NCI-H460 (cell line): ENCODE measurements around the gene CUL3. TPM values are rescaled to one million over a fixed set of nuclear protein-coding genes. Genes with fewer than 3 reads are reported as not detected.

ENCODE experiments used
- DNase-seq: peaks from one replicate; pipeline ENCODE4 v3.0.0-alpha.2; 2016; ENCODE audit warnings: low read depth; ENCODE audit errors: extremely low read depth
- total RNA-seq: library from RNA; depleted of rRNA; stranded (reverse); fragments of >200 nt; shearing (Covaris generic); gene quantifications from 2 replicates; pipeline ENCODE4 v1.2.3, GENCODE V29; 2014

Gene CUL3
- total RNA-seq, 1 experiment from 2014 or later: 81.3 TPM

DNA sequence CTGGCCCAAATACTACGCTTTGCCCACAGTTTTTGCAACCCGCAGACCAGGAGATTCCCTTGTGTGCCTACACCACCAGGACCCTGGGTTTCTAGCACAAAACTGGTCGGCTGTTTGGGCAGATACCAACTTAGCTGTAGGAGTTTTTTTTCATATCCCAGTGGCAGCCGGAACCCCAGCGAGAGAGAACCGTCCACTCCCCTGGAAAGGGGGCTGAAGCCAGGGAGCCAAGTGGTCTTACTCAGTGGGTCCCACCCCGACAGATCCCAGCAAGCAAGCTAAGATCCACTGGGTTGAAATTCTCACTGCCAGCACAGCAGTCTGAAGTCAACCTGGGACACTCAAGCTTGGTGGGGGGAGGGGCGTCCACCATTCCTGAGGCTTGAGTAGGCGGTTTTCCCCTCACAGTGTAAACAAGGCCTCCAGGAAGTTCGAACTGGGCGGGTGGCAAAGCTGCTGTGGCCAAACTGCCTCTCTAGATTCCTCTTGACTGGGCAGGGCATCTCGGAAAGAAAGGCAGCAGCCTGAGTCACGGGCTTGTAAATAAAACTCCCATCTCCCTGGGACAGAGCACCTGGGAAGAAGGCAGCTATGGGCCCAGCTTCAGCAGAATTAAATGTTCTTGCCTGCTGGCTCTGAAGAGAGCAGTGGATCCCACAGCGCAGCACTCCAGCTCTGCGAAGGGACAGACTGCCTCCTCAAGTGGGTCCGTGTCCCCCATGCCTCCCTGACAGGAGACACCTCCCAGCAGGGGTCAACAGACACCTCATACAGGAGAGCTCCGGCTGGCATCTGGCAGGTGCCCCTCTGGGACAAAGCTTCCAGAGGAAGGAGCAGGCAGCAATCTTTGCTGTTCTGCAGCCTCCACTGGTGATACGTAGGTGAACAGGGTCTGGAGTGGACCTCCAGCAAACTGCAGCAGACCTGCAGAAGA, 99.8 kb downstream of the CUL3 start:
- peak; percentile 91 for DNase-seq

DNA sequence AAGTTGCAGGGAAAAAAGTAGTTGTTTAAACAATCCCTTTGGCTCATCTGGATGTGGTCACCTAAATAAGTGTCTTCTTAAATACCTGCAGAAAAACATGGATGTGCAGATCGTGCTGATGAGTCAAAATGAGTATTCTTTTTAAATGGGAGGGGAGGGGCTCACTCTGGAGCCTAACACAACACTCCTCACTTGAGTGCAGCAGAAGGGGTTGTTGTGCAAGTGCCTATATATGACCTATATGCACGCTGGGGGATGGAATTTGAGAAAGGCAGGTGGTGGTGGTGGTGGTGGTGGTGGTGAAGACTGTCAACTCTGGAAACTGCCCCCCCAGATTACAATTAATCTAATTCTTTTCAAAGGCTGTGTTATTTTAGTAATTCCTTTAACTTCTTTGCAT, 105.3 kb downstream of the CUL3 start:
- DNase-seq: no peak

DNA sequence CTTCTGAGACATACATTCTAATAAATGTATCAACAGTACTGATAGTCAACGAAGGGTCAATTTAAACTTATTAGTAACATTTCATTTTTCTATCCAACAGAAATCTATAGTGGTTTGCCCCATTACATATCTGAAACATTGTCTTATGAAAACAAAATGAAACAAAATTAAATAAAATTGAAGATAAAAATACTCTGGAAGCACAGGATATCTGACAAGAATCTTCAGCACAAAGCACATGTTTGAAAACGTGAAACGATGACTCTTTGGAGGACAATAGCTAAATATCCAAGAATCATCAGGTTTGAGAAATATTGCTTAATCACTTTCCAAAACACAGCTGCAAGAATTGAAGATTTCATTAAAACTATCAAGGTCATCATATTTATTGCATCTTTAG, 112.3 kb downstream of the CUL3 start:
- no peak for DNase-seq

DNA sequence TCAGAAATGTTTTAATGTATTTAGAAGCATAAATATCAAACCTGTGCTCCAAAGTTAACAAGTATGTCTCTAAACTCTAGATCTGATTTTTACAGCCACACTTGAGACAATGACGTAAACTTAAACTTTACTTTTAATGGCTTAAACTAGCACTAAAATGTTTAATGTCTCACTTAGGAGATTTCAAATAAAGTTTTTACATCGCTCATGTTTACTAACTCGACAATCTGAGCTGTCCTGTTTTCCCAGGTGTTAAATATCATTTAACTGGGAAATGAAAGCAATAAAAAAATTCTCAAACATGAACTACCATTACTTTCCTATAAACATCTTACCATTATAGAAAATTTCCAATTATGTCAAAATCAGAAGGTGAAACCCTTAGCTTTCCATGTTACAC, 113.0 kb downstream of the CUL3 start:
- no peak for DNase-seq

DNA sequence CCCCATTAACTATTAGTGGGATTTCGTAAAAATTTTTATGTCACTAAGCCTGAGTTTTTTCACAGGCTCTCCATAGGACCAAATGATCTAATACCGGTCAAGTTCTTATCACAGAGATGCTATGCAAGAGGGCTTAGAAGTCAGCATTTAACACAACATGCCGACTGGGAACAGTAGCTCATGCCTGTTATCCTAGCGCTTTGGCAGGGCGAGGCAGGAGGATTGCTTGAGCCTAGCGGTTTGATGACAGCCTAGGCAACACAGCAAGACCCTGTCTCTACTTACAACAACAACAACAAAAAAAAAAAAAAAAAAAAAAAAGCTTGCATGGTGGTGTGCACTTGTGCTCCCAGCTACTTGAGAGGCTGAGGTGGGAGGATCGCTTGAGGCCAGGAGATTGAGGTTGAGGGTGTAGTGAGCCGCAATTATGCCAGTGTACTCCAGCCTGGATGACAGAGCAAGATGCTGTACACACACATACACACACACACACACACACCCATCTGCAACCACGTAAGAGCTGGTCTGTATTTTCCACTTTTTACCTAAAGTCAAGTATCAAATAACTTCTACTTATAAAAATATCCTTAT, 115.7 kb downstream of the CUL3 start:
- DNase-seq: no peak

DNA sequence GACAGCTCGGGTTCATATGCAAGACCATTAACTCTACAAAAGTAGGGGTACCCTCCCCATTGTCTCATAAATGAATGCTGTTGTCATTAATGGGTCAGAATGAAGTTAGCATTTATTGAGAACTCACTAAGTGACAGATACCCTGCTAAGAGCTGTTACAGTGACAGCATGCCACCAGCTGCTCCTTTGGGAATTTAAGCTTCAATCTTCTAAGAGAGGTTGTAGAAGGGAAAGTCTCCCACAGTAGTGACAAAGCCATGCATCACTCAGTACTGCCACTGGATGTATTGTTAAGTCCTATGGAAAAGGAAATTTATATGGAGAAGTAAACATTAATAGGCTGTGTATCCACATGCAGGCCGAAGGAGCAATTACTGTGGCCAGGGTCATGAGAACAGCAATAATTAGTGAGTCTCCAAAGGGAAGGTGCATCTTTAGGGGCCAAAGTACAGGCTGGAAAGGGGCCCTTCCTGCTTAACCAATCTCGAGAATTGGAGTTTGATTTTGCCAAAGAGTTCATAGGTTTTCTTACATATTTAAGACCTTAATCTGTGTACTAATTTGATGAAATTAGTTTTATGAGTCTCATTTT, 118.8 kb downstream of the CUL3 start:
- no peak for DNase-seq

DNA sequence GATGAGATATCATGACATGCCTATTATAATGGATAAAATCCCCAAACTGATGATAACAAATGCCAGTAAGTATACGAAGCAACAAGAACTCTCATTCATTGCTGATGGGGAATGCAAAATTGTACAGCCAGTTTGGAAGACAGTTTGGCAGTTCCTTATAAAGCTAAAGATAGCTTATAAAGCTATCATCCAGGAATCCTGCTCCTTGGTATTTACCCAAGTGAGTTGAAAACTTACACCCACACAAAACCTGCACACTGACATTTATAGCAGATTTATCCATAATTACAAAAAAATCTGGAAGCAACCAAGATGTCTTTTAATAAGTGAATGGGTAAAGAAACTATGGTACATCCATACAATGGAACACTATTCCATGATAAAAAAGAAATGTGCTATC, 123.8 kb downstream of the CUL3 start:
- no peak for DNase-seq

DNA sequence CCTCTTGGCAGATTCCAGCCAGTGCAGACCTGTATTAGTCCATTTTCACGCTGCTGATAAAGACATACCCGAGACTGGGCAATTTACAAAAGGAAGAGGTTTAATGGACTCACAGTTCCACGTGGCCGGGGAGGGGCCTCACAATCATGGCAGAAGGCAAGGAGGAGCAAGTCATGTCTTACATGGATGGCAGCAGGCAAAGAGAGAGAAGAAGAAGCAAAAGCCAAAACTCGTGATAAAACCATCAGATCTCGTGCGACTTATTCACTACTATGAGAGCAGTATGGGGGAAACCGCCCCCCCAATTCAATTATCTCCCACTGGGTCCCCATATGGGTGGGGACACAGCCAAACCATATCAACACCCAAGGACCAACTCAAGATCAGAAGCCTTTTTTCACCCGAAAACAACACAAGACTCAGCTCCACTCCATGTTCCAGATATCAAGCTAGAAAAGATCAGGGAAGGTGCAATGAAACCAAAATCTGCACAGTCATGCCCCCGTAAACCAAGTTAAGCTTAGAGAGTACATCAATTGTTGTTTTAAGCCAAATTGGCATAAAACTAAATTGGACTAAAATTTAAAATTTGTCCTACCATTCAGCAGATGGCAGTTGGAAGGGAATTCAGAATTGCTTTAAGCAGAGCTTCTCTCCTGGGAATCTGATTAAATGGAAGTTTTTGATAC, 127.6 kb downstream of the CUL3 start:
- DNase-seq: no peak

DNA sequence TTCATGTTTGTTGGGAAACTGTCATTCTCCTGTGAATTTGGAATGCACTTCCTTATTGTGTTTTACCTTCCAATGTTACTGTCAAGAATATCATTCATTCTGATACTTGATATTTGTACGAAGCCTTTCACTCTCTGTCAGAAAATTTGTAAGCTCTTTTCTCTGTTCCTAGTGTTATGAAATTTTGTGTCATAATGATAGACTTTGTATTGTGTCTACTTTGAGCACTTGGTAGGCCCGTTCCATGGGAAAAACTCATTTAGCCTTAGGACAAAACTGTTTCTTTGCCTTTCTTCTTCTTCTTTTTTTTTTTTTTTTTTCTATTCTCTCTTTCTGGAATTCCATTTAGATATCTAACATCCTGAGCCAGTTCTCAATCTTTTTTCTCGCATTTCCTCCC, 131.3 kb downstream of the CUL3 start:
- DNase-seq: no peak

DNA sequence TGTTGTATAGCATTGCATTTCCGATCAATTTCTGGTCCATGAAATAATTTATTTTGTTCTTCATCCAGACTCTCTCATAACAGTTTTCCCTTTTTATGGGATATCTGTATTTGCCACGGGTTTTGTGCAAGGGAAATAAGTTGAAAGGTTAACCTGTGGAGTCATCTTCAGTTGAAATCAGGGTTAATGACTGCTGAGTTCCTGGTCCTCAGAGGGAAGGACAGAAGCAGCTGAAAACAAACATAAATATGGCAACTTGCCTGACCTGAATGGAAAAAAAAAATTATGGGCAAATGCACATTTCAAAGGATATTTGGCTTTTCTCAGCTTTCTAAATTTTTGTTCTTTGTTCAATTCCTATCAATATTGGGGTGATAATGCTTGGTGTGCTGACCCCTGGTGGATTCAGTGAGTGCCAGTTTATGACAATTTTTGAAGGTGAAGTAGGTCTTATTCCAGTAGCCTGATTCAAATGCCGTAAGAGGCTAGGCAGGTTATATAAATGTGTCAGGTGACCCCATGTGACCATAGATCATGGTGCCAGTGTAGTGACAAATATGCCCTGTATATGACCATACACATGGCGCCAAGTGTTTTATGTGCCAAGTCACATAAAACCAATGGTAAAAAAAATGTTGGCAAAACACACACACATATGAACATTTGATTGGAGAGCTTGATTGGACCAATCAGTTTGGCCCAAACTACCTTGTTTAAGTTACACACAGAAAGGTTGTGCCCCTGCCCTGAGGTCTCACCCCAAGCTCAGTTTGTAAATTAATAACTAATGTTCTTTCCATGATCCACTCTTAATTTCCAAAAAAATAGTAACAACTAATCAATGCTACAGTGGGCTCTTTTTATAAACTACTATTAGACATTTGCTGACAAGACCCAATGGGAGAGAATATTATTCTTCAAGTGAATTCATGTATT, 135.7 kb downstream of the CUL3 start:
- DNase-seq: peak; percentile 26

DNA sequence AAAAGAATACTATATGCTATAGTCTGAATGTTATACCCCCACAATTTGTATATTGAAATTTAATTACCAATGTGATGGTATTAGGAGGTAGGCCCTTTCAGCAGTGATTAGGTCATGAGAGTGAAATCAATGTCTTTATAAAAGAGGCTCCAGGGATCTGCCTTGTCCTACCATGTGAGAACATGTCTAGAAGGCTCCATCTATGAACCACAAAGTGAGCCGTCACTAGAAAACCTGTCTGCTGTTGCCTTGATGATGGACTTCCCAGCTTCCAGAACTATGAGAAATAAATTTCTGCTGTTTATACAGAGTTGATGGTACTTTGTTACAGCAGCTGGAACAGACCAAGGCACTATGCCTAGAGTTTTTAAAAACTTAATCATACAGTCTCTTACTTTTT, 136.9 kb downstream of the CUL3 start:
- no peak for DNase-seq

DNA sequence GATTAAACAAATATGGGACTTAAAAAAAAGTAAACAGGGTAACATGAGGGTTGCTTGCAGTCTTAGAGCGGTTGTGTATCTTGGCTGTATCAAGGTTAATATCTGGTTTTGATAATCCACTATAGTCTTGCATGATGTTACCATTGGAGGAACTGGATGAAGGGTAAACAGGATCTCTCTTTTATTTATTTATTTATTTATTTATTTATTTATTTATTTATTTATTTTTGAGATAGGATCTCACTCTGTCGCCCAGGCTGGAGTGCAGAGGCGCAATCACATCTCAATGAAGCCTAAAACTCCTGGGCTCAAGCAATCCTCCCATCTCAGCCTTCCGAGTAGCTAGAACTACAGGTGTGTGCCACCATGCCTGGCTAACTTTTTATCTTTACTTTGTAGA, 140.4 kb downstream of the CUL3 start:
- DNase-seq: no peak

DNA sequence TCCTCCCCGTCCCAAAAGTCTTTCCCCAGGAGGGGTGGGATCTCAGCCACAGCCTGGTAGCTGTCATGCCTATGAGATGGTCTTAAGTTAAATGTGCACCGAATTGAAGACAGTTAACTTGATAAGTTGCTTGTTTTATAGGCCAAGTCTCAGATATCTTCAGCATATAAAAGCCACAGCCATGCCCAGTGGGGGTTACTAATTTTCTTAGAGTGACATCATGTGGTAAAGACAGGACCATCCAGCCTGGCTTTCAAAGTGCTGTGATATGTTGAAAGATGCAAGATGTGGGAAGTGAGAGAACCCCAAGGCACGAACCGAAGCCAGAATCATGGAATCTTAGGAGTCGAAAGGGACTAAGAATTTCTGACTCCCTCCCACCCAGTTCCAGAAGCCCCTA, 141.1 kb downstream of the CUL3 start:
- DNase-seq: no peak

DNA sequence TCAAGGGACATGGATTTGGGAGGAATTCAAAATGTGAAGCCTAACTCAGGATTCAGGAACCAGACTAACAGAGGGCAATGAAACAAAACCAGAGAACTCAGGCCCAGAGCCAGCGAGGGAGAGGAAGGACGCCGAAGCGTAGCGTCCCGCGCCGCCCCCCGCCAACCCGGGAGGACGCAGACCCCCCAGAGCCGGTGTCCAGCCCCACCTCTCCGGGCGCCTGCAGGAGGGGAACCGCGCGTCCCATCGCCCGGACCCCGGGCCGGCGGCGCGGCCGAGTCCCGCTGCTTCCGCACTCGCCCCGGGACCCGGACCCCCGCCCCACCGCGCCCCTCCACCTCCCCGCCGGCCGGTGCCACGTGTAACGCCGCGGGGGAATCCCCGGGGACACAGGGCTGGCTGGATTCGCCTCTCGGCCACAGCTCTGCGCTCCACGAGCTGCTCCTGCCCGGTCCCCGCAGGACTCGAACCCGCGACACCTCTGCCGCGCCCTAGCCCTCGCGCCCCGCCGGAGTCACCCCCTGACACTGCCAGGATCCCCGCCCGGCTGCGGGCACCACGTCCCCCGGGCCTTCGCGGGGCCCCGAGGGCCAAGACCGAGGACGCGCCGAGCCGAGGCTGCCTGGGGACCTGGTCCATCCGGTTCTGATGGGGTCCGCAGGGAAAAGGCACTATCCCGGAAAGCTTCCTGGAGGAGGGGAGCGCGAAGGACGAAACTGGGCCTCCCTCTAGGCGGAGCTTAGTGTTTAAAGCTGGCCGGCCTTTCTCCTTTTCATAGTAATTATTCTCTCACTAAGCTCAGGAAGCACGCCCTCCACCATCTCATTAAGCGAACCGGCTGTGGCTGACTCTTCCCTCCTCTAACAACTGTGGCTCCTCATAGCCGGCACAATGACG, 142.8 kb downstream of the CUL3 start:
- DNase-seq: no peak

DNA sequence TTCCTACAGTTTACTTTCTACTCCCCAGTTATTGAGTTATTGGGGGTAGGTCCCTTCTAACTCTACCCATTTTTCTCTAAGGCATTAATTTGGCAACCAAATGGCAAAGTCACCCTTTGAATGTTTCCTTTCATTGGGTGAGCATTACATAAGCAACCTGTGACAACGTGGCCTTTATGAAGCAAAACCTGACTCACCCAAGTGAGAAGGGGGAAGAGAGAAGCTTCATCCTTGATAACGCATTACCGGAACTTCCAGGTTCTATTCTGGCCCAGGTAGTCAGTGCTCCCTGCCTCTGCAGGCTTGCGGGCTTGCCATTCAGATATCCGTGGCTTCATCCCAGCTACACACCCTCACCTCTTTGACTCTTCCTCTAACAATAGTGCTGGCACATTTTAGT, 144.2 kb downstream of the CUL3 start:
- DNase-seq: peak; percentile 8

DNA sequence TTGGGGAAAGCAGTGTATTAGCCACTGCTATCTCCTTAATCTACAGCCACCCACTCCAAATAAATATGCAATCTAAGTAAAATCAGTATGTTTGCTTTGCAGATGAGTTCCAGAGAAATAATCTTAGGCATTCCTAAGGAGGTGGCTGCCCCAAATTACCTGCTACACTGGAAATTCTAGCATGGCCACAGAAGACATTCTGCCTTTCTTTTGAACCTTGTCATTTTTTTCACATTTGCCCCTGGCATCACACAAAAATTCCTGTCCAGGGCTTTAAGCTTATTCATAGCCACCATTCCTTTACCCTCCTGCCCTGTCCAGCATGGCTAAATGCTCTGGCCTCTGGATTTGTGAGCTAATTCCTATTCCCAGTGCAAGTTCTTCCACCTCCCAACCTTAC, 146.4 kb downstream of the CUL3 start:
- DNase-seq: no peak

DNA sequence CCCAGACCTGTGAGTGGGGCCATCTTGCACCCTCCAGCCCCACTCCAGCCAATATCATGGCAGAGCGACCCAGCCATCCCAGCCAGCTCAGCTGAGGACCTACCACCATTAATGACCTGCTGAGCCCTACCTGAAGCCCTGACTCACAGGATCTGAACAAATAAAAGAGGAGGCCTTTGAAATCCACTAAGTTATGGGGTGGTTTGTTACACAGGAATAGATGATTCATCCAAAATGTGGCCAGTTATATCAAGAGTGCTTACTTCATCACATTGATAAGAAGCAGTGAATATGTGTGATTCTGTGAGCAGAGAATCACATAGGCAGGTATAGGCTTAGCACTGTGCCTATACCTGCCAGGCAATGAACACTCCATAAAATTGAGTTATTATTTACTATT, 148.5 kb downstream of the CUL3 start:
- no peak for DNase-seq

DNA sequence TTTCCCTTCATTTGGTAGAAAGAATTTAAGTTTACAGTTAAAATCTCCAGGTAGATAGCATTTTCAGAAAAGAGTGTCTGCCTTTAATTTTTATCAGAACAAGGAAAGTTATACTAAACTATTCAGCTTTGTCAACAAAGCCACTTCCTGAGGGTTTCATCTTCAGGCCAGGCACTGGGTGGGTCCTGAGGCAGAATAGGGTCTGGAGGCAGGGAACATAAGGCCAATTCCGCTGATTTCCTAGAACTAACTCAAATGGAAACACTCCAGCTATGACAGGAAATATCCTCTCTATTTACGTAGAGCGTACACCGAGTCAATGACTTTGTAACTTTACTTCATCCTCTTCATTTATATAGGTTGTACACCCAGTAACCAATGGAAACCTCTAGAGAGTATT, 150.5 kb downstream of the CUL3 start:
- no peak for DNase-seq

DNA sequence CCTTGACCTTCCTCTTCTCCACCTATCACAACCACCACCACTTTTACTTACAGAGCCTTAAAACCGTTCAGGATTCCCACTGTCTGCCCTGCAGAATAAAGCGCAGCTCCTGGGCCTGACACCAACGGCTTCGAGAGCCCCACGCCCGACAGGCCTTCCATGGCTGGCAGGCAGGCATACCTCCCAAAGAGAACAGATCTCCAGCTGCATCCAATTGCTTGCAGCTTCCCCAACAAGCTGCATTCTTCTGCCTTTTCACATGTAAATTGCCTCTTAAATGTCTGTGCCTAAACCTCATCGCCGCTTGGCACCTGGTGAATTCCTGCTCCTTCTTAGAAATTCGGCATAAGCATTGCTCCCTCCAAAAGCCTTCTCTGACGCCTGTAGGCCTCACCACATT, 151.7 kb downstream of the CUL3 start:
- no peak for DNase-seq
